Measurements from ENCODE around the gene TACR2. TPM values are rescaled to one million over a fixed set of nuclear protein-coding genes. Genes with fewer than 3 reads are reported as not detected.
A peak's percentile ranks its signal among the peaks of the same experiment; 100 is the strongest.

Gene TACR2
- total RNA-seq, 4 donors from 2014 or later: 0.36 to 0.49 TPM; not detected in 2

- ATAC-seq (no peak), DNase-seq (no peak)
- intact Hi-C loops (cut with DNase I; ENCODE audit: low total_unique reads) (loop anchor here (1.0 to 5.0 kb wide), 3 partner anchors 100 to 230 kb away; no protein-coding TSS in a partner anchor), in situ Hi-C loops (cut with MboI; ENCODE audit: low sequenced_read_pairs in 4 of 4) (loop anchor here in 1 of 4 donors (25.0 kb wide), 1 partner anchor 420 kb away; the partner anchor contains the start of gene KIFBP)
- Histone ChIP-seq H3K27ac (peak overlapping the region; percentile 73 to 83 (median 76)), H3K9me3 (no peaks in the 10 kb centered on the region), H3K4me3 (peak overlapping the region in 2 of 4 donors; percentile 31 to 34), H3K27me3 (no peaks in the 10 kb centered on the region), H3K36me3 (peaks cover 0 to 8% of the 10 kb centered on the region in 2 donors), H3K4me1 (peaks cover 17 to 27% of the 10 kb centered on the region in 2 donors)
- no peak for TF ChIP-seq CTCF (IDR thresholded peaks at IDR 0.05 in 4 of 5, conservative IDR thresholded peaks at IDR 0.05 in 1 of 5)
- TF ChIP-seq POLR2A (IDR thresholded peaks at IDR 0.05): no peak
These were observed 9.0 kb downstream of the TACR2 start for GRCh38 chr10:69407621-69408301.

GRCh38 chr10:69406816-69407580 is 9.7 kb downstream of the TACR2 start:
- no peak for DNase-seq
- Histone ChIP-seq H3K4me3 (no peak overlapping the region), H3K27ac (peak overlapping the region; percentile 23 to 51 (median 36)), H3K27me3 (no peaks in the 10 kb centered on the region), H3K4me1 (peaks cover 17 to 27% of the 10 kb centered on the region in 2 donors), H3K36me3 (peaks cover 0 to 12% of the 10 kb centered on the region in 2 donors), H3K9me3 (no peaks in the 10 kb centered on the region)
- ATAC-seq: no peak
- in situ Hi-C loops (cut with MboI; ENCODE audit: low sequenced_read_pairs in 4 of 4) (loop anchor here in 1 of 4 donors (25.0 kb wide), 1 partner anchor 420 kb away; the partner anchor contains the start of gene KIFBP), intact Hi-C loops (cut with DNase I; ENCODE audit: low total_unique reads) (loop anchor here (5.0 kb wide), 2 partner anchors 170 to 230 kb away; no protein-coding TSS in a partner anchor)
- TF ChIP-seq POLR2A (IDR thresholded peaks at IDR 0.05) (no peak), CTCF (IDR thresholded peaks at IDR 0.05 in 4 of 5, conservative IDR thresholded peaks at IDR 0.05 in 1 of 5) (no peak)

- intact Hi-C loops (cut with DNase I; ENCODE audit: low total_unique reads): loop anchor here (5.0 kb wide), 2 partner anchors 169 to 231 kb away; no protein-coding TSS in a partner anchor
- Histone ChIP-seq H3K36me3 (peaks cover 0 to 19% of the 10 kb centered on the region in 2 donors), H3K27ac (peak overlapping the region; percentile 23 to 51 (median 31)), H3K4me3 (no peak overlapping the region), H3K4me1 (peaks cover 17 to 27% of the 10 kb centered on the region in 2 donors), H3K9me3 (no peaks in the 10 kb centered on the region), H3K27me3 (no peaks in the 10 kb centered on the region)
- DNase-seq (peak in 1 of 2 donors; percentile 28), ATAC-seq (no peak)
- TF ChIP-seq CTCF (IDR thresholded peaks at IDR 0.05 in 4 of 5, conservative IDR thresholded peaks at IDR 0.05 in 1 of 5) (no peak), POLR2A (IDR thresholded peaks at IDR 0.05) (no peak)
- in situ Hi-C loops (cut with MboI; ENCODE audit: low sequenced_read_pairs in 4 of 4): loop anchor here in 1 of 4 donors (25.0 kb wide), 1 partner anchor 419 kb away; the partner anchor contains the start of gene KIFBP
These were observed 10.4 kb downstream of the TACR2 start for GRCh38 chr10:69406302-69406811.

GRCh38 chr10:69405221-69405620 is 11.5 kb downstream of the TACR2 start:
- Histone ChIP-seq H3K36me3 (peaks cover 0 to 30% of the 10 kb centered on the region in 2 donors), H3K4me3 (no peak overlapping the region), H3K27me3 (no peaks in the 10 kb centered on the region), H3K4me1 (peaks cover 17 to 27% of the 10 kb centered on the region in 2 donors), H3K27ac (peak overlapping the region in 1 of 4 donors; percentile 28), H3K9me3 (no peaks in the 10 kb centered on the region)
- no peak for DNase-seq
- TF ChIP-seq POLR2A (IDR thresholded peaks at IDR 0.05) (no peak), CTCF (IDR thresholded peaks at IDR 0.05 in 4 of 5, conservative IDR thresholded peaks at IDR 0.05 in 1 of 5) (no peak)
- ATAC-seq: no peak
- intact Hi-C loops (cut with DNase I; ENCODE audit: low total_unique reads) (loop anchor here (5.0 kb wide), 2 partner anchors 168 to 232 kb away; no protein-coding TSS in a partner anchor), in situ Hi-C loops (cut with MboI; ENCODE audit: low sequenced_read_pairs in 4 of 4) (loop anchor here in 1 of 4 donors (25.0 kb wide), 1 partner anchor 418 kb away; the partner anchor contains the start of gene KIFBP)
